ENCODE results near the gene AFMID.
"Not testable (repeated sequence)": the region's sequence is repeated elsewhere in the genome, so short reads cannot be mapped to it uniquely, and the experiment has no call there.

Gene AFMID

DNA sequence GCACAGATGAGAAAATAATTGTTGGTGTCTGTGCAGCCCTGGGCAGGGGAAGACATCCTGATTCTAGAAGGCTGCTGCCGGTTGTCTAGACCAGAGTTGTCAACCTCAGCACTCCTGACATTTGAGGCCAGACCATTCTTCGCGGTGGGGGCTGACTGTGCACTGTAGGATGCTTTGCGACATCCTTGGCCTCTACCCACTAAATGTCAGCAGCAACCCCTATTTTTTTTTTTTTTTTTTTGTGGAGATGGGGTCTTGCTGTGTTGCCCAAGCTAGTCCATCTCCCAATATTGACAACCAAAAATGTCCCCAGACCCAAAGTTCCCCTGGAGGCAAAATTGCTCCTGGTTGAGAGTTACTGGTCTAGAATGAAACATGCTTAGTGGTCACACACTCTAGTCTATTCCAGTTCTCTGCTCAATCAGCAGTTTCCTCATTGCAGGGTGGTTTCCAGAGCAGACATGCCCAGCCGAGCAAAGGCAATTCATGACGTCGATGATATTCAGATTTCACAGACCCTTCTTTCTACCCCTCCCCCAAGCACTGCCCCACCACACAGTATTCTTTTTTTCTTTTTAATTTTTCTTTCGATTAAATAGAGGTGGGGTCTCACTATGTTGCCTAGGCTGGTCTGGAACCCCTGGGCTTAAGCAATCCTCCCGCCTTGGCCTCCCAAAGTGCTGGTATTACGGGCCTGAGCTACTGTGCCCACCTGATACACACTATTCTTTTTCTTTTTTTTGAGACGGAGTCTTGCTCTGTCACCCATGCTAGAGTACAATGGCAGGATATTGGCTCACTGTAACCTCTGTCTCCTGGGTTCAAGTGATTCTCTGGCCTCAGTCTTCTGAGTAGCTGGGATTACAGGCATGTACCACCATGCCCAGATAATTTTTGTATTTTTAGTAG, 32.0 kb upstream of the AFMID start:
- DNase-seq (ENCODE audit: low read depth) = no peak

DNA sequence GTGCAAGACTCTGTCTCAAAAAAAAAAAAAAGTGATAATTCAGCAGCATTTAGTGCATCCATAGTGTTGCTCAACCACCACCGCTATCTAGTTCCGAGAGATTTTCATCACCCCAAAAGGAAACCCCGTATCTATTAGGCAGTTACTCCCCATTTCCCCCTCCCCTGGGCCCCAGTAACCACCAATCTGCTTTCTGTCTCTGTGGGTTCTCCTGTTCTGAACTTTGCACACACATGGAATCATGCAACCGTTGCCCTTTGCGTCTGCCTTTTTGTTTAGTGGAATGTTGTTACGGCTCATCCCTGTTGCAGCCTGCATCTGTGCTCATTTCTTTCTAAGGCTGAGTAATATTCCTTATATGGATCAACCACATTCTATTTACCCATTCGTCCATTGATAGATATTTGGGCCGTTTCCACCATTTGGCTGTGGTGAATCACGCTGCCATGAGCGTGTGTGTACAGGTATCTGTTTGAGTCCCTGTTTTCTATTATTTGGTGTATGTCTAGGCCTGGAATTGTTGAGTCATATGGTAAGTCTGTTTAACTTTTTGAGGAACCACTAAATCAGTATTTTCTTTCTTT, 27.5 kb upstream of the AFMID start:
- DNase-seq (ENCODE audit: low read depth) = peak; percentile 24

DNA sequence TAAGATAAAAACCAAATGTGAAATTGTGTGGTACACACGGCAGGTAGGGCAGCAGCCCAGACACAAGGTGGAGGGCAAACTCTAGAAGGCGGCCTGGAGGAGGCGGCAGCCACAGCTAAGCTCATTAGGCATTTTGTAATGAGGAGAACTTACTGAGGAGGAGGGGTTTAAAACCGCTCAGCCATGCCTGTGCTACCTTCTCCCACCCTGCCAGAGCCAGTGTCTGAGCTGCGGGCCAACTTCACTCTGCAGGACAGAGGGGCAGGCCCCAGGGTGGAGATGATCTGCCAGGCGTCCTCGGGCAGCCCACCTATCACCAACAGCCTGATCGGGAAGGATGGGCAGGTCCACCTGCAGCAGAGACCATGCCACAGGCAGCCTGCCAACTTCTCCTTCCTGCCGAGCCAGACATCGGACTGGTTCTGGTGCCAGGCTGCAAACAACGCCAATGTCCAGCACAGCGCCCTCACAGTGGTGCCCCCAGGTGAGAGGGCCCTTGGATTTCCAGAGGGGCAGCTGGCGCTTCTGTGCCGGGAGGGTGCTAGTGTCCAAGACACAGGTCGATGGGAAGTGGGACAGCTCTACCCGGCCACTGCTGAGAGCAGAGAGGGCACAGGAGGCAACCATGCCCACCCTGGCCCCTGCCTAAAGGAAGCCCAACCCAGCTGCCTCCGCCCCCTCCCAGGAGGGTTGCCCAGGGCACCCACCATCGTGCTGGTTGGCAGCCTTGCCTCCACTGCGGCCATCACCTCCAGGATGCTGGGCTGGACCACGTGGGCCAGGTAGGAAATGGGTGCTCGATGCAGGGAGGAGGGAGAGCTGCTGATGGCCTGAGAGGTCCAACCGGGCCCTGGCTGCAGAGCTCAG, 23.0 kb upstream of the AFMID start:
- no peak for DNase-seq (ENCODE audit: low read depth)

DNA sequence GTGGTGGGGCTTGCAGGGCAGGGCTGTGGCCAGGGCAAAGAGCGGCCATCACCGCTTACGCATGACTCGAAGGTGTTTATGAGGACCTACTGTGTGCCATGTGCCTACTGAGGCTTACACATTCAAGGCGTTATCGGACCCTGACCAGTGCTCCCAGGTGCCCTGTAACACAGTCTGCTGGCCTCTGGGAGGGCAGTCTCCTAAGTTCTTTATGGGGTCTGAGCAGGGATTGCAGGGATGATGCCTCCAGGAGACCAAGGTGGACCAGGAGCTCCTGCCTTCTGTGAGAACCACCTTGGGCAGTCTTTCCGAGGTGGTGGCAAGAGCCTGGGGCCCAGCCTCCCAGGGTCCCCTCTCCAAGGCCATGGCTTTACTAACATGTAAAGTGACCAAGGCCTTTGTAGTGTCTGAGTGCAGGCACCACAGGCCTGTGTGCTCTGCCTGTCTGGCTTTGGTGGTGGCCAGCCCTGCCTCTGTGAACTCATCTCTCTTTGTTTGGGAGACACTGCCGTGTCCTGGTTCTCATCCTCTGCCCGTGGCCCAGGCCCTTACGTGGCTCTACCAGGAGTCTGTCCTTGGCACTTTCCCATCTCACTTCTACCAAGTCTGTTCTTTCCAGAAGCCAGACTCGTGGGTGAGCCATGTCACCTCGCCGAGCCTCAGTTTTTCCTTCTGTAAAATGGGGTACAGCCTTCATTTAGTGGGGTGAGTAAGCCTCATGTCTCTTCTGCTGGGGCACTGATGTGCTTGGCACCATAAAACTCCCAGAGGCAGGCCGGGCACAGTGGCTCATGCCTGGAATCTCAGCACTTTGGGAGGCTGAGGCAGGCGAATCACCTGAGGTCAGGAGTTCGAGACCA, 22.2 kb upstream of the AFMID start:
- no peak for DNase-seq (ENCODE audit: low read depth)

DNA sequence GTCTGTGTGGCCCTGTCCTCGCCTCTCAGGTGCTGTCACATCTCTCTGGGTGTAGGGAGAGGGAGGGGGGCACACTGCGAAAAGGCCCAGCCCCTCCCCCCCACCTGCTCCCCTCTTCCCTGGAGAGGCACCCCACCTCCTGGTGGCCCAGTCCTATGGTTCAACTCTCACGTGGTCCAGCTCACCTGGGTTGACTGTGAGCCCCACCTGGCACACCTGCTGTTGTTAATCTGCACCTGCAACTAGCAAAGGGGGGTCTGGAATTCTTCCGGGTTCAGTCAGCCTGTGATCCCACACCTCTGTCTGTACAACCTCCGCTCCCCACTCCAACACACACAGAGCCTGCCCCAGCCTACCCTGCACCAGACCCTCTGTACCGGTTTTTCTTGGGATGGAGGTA, 20.7 kb upstream of the AFMID start:
- no peak for DNase-seq (ENCODE audit: low read depth)

DNA sequence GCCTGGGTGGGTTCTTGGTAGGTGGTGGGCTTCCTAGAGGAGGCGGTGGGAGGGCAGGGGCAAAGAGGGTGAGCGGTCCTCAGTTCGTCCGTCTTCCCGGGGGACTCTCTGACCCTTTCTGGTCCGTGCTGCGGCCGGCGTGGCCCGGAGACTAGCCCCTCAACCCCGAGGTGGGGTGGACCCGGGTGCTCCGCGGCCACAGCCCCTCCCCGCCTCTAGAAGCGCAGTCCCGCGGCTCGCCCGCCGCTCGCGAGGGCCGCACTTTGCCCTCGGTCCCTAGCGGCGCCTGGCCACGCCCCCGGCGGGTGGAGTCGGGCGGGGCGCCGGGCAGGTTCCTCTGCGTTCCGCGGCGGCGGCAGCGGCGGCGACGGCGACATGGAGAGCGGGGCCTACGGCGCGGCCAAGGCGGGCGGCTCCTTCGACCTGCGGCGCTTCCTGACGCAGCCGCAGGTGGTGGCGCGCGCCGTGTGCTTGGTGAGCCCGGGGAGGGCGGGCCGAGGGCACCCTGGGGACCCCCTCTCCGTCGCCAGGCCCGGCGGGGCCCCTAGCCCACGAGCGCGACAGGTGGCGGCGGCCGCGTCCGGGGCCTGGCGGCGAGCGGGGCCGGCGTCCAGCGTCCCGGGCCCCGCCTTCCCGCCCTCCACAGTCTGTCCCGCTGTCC, 18.8 kb upstream of the AFMID start, which contains the start of gene SYNGR2:
Gene SYNGR2 (plus strand): TSS at position 340 of the 661 bp plus-strand sequence. CDS start 36 bp downstream, at position 376.
- peak; percentile 27 for DNase-seq (ENCODE audit: low read depth)

DNA sequence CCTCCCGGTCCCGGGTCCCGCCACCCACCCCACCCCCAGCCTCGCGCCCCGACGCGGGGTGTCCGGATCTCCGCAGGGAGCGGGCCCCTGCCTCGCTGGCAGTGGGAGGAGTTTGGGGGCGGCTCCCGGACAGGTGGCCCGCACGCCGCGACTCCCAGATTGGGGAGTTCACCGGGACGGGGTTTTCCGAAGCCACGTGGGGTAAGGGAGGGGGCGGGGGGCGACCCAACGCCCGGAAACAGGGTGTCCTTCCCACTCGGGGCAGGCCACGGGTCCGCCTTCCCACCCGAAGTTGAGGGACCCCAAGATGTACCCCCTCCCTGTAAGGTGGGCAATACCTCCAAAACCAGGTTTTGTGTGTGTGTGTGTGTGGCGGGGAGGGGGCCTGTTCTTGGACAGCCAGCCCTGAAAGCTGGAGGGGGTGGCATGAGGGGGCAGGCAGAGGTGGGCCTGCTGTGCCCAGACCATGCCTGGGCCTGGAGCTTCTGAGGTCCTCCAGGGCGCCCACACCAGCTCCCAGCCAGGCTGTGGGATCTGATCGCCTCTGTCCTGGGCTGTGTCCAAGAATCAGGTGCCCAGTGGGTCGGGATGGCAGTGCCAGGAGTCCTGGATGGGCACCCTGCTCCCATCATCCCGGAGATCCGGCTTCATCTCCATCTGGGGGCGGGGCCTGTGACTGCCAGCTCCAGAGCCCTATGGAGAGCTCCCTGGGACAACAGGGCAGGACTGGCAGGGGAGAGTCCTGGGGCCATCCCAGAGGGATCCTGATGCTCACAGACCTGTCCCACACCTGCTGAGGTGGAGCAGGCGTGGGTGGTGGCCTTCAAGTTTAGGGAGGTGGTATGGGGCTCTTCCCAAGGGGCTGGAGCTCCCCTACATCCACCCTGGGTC, 18.0 kb upstream of the AFMID start:
- DNase-seq (ENCODE audit: low read depth) = no peak

DNA sequence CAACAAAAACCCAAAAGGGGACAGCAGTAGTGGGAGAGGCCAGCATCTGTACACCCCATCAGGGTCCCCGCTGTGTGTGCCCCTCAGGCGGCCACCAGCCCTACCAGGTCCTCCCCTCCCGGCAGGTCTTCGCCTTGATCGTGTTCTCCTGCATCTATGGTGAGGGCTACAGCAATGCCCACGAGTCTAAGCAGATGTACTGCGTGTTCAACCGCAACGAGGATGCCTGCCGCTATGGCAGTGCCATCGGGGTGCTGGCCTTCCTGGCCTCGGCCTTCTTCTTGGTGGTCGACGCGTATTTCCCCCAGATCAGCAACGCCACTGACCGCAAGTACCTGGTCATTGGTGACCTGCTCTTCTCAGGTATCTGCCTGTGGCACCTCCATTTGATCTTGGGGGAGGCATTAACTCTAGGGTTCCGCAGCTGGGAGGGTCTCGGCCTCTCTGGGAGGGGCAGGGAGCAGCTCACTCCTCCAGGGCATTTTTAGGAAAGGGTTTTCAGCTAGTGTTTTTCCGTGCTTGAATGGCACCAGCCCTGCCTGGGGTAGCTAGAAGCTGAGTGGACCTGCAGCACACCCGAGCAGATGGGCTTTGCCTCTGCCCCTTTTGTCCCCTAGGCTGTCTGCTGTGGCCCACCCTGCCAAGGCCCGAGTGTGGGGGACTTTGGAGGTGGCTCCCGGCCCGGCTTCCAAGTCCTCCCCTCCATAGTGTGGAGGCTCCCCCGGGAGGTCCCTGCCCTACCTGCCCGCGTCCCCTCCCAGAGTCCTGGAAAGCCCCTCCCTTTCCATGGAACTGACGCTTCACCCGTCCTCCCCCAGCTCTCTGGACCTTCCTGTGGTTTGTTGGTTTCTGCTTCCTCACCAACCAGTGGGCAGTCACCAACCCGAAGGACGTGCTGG, 16.2 kb upstream of the AFMID start:
- no peak for DNase-seq (ENCODE audit: low read depth)

DNA sequence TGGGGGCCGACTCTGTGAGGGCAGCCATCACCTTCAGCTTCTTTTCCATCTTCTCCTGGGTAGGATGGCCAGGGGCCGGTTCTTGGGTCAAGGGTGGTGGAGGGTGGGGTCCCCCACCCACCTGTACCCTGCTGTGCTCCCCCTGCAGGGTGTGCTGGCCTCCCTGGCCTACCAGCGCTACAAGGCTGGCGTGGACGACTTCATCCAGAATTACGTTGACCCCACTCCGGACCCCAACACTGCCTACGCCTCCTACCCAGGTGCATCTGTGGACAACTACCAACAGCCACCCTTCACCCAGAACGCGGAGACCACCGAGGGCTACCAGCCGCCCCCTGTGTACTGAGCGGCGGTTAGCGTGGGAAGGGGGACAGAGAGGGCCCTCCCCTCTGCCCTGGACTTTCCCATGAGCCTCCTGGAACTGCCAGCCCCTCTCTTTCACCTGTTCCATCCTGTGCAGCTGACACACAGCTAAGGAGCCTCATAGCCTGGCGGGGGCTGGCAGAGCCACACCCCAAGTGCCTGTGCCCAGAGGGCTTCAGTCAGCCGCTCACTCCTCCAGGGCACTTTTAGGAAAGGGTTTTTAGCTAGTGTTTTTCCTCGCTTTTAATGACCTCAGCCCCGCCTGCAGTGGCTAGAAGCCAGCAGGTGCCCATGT, 15.4 kb upstream of the AFMID start:
- not testable (repeated sequence) for DNase-seq (ENCODE audit: low read depth)

DNA sequence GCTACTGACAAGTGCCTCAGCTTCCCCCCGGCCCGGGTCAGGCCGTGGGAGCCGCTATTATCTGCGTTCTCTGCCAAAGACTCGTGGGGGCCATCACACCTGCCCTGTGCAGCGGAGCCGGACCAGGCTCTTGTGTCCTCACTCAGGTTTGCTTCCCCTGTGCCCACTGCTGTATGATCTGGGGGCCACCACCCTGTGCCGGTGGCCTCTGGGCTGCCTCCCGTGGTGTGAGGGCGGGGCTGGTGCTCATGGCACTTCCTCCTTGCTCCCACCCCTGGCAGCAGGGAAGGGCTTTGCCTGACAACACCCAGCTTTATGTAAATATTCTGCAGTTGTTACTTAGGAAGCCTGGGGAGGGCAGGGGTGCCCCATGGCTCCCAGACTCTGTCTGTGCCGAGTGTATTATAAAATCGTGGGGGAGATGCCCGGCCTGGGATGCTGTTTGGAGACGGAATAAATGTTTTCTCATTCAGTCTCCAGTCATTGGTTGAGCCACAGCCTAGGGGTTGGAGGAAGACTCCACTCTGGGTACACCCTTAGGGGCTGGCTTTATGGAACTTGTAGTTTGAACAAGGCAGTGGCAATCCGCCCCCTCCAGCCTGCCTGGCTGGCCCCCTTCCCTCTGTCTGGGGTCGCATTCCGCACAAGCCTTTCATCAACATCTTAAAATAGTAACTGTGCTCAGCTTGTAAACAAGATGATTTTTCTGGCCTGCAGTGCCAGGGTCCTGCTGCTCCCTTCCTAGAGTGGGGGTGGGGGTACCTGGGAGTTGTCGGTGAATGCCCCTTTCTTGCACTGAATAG, 14.7 kb upstream of the AFMID start:
- DNase-seq (ENCODE audit: low read depth) = no peak

DNA sequence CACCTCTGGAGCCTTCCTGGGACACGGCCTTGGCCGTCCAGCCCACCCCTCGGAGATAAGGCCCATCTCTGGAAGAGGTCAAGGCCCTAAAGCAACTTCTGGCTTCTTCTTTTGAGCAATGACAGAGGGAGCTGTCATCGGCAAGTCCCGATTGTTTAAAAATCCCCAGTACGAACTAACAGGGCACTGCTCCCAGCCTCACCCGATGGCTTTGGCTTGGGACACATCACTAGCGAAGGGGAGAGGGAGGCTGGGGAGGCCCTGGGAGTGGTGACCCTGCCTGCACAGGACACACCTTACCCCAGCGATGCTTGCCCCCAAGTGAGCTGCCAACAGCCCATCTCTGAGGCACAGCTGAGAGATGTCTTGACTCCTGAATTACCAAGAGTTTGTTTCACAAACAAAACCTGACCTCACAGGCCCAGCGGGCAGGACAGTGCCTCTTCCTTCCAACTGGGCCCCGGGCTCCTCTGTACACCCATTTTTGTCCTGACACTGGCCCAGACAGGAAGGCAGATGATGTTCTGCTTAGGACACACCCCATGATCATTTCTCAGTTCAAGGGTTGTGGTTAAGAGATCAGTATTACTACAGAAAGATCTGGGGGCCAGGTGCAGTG, 14.0 kb upstream of the AFMID start:
- DNase-seq (ENCODE audit: low read depth) = no peak

DNA sequence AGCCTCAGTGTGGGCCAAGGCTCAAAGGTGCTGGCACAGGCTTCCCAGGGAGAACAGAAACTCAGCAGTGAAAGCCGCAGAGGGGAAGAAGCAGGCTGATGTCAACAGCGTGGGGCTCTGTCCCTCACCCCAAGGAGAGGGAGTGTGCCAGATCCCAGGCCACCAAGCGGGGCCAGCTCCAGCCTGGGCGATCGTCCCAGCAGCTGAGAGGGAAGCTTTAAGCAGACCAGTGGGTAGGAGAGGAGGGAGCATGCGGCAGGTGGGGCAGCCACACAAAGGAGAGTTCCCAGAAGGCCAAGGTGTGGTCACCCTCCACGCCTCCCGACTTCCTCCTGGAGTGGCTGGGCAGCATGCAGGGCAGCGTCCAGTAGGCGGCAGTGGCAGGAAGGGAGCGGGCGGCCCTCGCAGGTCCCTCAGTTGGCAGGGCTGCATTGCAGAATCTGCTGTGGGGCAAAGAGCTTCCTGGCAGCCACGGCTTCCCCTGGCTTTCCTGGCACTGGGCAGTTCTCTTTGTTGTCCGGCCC, 12.8 kb upstream of the AFMID start:
- no peak for DNase-seq (ENCODE audit: low read depth)

DNA sequence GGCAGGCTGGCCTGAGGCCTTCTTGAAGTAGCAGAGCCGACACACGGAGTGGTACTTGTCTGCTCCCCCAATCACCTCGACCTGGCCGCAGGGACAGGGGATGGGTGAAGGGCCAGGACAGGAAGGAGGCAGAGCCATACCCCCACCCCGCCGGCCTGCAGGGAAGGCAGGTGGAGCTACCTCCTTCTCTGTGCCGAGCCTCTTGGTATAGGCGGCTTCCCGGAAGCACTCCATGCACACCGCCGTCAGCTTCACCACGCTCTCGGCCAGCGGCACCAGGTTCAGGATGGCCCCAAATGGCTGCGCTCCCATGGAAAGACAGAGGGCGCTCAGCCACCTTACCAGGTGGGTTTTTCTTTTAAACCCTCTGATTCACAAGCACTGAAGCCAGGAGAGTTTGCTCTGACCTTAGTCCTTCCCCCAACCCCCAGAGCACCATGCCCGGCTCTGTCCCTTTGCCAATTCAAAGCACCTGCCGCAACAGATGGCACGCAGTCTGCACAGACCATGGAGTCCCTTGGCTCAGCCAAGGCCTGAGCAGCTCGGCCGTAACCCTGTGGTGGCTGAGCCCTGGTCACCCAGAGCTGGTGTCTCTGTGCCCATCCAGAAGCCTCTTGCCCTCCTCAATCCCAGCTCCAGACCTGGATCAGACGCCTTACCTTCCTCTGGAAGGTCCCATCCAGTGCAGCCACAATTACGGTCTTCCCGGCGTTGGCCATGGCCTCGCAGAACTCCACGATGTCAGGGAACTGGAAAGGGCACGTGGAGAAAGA, 12.1 kb upstream of the AFMID start:
- no peak for DNase-seq (ENCODE audit: low read depth)

DNA sequence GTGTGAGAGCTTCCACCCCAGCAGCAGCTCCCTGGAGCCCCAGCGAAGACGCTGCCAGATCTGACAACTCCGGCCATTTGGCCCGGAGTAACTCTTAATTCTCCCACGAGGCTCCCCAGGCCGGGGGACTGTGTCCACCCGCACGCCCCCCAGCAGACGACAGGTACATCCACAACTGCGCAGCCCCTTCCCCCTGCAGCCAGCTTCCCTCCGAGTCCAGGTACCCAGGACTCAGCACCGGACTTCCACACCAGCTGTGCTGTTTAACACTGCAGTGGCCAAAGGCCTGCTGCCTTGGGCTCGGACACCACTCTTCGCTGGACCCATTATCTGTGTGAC, 11.6 kb upstream of the AFMID start:
- no peak for DNase-seq (ENCODE audit: low read depth)

DNA sequence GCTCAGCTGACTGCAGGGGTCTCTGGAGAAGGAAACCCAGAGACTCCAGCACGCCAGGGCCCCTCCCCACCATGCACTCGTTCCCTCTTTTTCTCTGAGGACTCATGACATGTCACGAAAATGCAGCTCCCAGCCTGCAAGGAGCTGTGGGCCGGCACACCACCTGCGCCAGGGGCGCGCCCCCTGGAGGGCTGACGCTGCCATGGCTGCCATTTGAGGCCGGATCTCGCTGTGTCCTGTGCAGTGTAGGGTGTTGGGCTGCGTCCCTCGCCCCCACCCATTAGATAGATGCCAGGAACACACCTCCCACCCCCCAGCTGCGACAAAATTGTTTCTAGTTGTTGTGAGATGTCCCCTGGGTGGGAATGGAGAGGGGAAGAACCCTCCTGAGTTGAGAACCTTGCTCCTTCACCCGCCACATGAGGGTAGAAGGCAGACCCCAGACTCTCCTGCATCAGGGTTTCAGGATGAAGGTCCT, 10.6 kb upstream of the AFMID start:
- no peak for DNase-seq (ENCODE audit: low read depth)

DNA sequence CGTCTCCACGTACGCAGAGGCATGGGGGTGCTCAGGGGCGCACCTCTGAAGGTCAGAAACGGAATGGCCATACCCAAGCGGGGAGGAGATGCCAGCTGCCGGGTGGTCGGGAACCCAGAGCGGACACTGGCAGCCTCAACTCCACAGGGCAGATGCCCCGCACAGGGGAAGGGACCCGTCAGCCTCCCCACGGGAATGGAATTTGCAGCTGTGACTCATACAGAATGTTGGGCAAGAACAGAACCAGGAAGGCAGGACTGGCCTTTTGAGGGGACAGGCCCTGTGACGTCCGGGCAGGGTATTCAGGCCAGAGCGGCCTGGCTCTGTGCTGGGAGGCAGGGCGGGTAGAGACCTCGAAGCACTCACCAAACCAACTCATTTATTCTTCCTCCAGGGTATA, 7.8 kb upstream of the AFMID start:
- DNase-seq (ENCODE audit: low read depth) = no peak

All from GM04504 (cell line).